ENCODE data around the gene NOG.
A peak's percentile ranks its signal among the peaks of the same experiment; 100 is the strongest.

Gene NOG

DNA sequence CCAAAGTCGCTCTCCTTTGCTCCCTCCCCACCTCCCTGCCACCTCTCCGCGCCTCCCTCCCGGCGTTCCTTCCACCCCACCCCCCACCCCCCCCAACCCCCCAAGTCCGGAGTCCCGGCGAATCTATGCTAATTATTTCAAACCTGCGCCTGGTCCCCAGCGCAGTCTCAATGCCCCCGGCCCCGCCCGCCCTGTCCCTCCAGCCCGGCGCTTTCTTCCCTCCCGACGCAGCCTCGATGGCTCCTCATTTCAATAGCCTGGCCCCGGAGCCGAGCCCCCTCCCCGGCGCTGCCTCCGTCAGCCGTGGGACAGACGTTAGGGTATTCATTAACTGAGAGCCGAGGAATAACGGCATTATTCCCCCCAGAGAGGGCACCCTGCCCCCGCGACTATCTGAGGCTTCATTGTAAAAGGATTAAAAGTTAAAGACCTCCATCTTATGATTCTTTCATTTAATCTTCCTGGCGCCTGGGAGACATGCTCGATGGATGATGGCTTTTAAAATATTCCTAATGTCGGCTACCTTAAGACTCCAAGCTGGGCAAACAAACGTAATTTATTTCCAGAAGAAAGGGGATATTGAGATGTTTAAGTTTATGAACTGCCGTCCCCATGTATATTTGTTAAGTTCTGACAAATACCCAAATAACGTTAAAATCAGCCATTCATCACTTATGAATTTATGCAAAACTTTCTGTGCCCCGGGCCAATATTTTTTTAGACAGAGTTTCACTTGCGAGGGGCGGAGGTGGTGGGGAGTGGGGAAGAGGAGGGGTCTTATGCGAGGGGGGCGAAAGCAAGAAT lies 3.4 kb downstream of the NOG start:
- DNase-seq (ENCODE audit: low read depth) = no peak

DNA sequence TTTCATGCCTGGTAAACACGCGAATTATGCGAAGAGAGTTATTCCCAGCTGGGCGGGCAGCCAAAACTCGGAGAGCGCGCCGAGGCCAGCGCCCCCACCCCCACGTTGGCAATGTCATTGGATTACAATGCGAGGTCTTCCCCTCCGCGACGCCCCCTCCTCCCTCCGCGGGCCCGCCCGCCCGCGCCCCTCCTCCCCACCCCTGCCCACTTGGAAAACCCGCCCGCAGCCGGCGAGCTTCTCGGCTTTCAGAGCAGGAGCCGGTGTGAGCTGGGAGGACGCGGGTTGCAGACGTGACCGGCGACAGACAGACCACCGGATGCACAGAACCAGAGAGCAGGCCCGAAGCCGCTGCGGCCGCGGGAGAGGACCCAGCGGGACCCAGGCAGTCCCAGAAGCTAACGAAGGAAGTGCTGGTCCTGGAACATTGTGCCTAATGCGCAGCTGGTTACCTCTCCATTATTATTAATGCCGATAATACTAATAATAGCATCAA lies 4.0 kb downstream of the NOG start:
- DNase-seq (ENCODE audit: low read depth) = no peak

DNA sequence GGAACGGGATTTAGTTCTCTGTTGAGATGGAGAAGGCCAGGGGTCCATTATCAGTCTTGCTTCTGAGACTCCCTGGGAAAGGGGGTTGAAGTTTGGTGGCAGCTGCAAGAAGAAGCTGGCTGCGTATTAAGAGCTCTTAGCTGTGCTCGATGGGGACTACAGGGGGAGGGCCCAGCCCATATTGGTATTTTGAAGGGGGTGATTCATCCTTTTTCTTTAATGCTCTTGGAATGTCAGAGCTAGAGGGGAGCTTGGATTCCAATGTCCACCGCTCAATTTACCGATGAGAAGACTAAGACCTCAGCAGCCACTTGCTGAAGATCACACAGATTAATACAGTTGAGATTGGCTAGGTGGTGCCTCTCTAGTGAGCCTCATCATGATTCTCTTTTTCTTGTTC lies 5.0 kb downstream of the NOG start:
- DNase-seq (ENCODE audit: low read depth) = no peak

DNA sequence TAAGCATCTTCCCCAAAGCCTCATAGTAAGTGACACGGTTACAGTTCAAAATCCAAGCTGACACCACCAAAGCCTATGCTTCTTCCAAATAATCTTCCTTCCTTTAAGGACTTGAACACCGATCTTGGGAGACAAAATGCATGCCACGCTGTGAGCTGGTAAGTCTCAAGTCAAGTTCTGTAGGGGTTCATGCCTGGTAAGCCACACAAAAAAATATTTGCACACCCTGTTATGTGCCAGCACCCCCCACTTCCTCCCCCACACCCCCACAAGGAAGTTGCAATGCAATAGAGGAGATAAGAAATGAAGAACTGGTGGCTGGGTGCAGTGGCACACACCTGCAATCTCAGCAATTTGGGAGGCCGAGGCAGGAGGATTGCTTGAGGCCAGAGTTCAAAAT lies 5.6 kb downstream of the NOG start:
- DNase-seq (ENCODE audit: low read depth) = no peak

DNA sequence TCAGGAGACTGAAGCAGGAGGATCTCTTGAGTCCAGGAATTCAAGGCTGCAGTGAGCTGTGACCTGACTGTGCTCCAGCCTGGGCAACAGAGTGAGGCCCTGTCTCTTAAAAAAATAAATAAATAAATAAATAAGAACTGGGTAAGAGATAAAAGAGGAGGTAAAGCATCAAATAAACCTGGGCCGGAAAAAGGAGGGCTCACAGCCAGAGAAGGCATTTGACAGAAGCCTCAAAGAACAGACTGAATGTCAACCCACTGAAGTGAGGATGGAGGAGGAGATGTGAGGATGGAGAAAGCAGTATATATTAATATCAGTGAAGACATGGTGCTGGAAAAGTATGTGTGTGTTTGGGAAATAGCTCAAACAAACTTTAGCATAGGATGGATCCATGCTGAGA lies 6.1 kb downstream of the NOG start:
- DNase-seq (ENCODE audit: low read depth) = no peak

DNA sequence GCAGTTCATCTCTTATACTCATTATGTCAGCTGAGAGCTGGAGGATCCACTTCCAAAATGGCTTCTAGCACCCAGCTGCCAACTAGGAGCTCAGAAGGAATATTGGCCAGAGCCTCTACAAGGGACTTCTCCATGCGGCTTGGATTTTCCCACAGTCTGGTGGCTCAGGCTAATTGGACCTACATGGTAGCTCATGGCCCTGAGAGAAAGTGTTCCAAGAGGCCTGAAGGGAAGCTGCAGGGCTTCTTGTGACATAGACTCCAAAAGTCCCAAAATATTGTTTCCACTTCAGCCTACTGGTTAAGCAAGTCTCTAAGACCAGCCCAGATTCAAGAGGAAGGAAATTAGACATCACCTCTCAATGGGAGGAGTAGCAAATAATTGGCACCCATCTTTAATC lies 6.8 kb downstream of the NOG start:
- DNase-seq (ENCODE audit: low read depth) = no peak

DNA sequence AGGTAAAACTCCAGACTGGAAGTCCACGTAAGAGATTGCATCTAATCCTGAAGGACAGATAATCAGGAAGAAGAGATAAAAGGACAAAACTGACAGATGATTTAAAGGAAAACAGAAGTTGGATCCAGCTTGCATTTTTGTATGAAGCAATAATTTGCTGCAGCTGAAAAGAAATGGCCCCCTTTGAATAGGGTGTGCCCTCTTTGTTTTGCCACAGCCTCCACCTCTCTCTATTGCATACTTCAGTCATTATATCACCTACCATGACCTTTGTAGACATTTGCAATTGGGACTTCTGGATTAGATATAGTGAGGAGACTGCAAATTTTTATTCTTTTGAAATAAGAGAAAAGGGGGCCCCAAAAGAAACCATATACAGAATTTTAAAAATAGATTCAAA lies 8.1 kb downstream of the NOG start:
- no peak for DNase-seq (ENCODE audit: low read depth)

DNA sequence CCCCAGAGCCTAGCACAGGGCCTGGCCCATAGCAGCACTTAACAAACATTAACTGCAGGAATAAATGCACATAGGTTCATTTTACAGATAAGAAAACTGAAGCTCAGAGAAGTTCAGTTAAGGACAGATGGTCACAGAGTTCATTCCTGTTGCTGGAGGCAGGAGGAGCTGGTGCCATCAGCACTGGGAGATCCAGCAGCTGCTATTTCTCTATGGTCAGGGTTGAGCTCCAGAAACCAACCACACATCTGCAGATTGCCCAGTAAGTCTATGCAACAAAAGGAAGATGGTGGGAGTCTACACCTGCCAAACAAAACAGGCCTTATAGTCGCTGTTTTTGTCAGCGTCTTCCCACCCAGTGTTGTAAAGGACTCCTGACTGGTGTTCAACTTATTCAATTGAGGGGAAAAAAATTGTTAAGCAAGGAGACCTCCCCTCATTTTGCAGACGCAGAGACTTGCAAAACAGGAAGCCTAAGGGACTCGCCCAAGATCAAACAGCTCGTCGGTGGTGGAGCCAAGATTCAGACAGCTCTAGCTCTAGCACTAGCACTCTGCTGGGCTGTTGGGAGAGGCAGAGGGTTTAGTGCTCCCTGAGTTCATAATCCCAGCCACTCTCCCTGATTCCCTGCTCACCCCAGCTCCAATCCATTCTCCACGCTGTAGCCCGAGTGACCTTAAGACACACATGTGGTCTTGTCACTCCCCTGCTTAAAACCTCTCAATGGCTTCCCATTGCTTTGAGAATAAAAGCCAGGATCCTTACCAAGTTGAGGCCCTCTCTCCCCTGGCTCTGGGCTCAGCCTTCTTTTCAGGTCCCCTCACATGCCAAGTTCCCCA lies 9.0 kb downstream of the NOG start:
- no peak for DNase-seq (ENCODE audit: low read depth)

DNA sequence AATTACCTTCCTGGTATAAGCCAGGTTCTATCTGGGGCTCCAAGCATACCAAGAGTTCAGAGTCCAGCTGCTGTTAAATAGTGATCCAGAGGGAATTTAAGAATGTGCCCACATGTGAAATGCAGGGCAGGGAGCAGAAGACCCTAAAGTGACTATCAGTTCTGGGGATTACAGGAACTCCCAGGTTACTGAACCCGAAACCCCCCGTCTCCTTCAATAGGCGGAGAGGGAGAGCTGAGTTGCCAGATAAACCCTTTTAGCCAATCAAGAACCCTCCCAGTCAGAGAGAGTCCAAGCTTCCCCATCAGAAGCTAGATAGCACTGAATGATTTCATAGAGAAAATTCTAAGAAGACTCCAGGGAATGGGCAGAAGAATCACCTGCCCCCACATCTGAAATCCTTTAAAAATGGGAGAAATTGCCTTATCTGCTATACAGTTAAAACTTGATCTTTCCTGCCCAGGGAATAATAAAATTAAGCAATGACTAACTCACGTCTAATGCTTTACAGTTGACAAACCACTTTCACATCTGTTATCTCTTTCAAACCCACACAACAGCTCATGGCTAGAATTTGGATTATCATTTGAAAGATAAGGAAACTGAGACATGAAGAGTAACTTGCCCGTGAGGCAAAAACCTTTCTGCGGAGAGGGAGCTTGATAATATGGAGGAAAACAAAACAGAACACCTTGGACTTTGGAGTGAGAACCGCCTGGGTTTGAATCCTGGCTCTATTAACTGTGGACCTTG lies 10.2 kb downstream of the NOG start:
- DNase-seq (ENCODE audit: low read depth) = no peak

DNA sequence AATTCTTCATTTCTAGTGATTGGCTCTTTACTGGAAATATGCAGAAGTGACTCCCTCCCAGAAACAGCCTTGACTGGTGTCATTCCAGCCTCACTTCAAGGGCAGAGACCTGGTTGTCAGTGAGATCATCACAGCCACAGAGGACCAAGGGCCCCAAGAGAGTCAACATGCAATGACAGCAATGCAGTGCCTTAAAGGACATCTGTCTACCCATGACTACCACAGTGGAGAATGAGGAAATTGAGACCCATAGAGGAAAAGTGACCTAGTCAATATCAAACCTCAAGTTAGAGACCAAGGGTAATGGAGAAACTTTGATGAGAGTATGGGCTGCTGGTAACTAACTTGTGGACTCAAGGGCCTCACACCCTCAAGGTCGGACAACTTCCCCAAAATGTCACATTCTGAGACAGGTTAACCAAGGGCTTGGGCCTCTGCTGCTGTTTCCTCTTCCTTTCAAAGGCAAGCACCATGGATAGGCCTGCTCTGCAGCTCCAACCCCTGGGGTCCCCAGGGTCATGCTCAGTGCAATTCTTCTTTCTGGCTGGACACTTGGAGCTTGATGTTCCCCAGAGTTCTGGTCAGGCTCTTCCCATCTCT lies 11.3 kb downstream of the NOG start:
- DNase-seq (ENCODE audit: low read depth) = no peak

DNA sequence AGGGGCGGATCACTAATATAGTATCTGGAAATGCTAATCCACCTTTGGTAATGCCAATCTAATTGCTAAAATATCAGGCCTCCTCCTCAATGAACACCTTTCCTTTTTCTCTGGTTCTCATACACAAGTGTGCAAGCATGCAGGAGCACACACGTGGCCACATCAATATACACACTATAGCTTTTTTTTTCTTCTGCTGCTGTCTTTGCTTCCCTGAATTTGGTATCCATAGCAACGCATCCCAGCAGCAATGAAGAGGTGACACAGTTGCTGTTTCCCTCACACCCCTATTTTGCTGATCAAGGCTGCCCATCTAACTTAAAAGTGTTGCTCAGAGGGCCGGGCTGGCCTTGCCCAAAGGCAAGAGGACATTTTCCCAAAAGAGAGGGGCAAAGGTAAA lies 15.4 kb downstream of the NOG start:
- DNase-seq (ENCODE audit: low read depth) = no peak

DNA sequence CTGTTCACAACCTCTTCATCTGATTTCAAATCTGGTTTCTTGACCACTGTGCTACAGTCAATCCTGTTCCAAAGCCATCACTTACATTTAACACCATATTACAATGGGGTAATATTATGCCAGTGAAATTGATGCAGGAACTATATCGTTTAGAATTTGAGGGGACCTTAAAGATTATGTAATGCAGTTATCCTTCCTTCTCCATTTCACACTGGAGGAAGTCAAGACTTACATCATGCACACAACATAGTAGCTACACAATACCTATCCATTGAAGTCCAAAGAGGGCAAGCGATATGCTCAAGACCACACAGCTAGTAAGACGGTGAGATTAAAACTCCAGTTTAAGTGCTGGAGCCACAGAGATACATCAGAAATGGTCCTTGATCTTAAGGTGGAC lies 16.8 kb downstream of the NOG start:
- DNase-seq (ENCODE audit: low read depth) = no peak

DNA sequence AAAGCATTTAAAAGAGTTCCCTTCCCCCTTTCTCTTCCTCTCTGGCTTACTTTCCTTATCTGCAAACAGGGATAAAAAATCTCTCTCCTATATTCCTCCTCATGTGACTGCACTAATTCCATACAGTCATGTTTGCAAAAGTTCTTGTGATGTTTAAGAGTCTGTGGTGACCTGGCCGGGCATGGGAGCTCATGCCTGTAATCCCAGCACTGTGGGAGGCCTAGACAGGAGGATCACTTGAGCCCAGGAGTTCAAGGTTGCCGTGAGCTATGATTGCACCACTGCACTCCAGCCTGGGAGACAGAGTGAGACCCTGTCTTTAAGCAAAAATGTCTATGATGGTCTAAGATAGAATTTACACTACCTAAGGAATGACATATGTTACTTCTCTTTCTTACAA lies 19.6 kb downstream of the NOG start:
- no peak for DNase-seq (ENCODE audit: low read depth)

DNA sequence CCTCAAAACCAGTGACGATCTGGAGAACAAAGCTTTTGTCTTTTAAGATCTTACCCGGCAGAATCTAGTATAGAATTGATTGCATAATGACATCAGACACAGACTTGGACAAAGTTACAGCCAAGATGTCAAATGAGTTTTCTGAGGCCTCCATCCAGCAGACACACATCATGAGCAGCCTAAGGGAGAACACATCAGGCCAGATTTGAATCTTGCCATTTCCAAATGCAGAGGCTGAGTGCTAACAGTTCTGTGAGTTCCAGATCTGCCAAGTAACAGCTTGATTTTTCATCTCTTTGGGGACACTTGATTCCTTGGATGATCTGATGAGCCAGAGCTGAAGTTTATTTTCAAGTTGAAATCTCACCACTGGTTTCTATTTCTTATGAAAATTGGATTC lies 21.0 kb downstream of the NOG start:
- no peak for DNase-seq (ENCODE audit: low read depth)

DNA sequence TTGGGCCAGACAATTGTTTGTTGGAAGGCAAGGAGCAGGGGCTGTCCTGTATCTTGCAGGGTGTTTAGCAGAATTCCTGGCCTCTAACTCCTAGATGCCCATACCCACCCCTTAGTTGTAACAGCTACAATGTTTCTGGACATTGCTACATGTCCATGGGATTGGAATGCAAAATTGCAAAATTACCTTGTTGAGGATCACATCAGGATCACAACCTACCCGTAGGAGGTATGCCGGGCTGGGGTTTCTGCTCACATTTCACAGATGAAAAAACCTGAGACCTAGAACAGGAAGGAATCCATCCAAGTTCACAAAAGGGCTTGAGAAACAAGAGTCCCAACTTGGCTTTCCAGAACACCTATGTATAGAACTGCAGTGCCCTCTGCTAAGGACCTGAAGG lies 22.7 kb downstream of the NOG start:
- DNase-seq (ENCODE audit: low read depth) = no peak

DNA sequence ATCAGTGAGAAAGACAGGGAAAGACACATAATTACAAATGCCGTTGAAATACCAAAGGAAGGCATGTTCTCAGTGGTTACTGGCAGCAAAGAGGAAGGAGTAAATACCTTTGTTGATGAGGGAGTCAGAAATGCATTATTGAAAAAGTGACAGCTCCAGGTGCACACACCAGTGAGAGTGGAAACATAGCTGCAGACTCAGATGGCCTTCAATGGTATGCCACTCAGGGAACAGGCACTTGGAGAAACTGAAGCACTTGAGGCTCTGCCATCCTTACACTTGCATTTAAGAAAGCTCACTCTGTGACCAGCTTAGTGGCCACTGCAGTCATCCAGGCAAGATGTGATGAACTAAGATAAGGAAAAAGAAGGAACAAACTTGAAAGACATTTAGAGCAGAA lies 29.9 kb downstream of the NOG start:
- DNase-seq (ENCODE audit: low read depth) = no peak

DNA sequence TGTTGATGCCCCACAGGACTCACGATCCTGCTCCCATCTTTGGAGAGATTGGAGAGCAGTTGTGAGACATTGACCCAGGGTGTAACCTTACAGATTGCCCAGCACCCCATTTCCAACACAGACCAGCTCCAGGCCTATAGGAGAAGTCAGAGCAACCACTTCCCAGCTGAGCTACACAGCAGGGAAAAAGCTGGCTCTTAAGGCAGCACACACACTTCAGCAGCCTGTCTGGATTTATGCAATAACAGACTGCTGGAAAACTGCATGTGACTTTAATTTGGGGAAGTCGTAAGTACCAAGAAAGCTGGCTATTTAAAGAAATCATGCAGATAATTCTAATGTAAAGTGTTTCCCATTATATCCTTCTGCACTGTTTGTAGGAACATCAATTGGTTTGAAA lies 30.8 kb downstream of the NOG start:
- peak; percentile 4 for DNase-seq (ENCODE audit: low read depth)

DNA sequence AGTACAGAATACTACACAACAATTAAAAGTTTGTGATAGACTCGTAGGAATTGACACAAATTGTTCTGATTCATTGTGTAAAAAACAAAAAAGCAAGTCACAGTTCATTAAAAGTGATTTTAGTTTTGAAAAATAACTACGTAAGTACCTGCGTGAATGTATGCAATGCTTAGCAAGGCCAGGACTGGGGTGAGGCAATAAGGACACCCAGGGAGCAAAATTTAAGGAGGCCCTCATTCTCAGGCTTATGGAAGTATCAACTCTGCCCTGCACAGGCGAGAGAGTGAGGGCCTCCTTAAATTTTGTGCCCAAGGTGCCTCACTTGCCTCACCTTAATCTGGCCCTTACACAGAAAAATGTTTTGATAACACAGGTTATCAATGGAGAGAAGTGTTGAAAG lies 31.4 kb downstream of the NOG start:
- DNase-seq (ENCODE audit: low read depth) = no peak

DNA sequence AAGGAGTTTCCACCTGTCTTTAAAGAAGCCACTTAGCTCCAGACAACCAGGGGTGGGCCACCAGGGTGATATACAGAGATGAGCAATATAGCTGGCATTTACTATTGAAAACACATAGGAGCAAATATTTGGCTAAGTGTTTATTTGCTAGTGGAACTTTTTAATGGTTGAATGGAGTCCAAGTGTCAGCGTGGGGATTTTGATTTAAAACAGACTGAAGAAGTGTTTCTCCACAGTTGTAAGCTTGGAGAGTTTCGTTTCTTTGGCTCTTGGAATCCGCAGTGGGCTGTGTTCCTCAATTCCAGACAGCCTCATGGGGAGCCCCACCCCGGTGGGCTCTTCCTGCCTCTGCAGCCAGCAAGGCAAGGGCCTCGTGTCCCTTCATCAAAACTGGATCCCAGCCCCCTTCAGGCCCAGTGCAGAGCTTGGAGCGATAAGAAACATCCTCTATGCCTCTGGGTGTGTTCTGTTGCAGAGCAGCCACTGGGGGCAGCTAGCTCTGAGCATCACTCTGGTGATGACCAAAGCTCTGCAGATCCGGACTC lies 36.1 kb downstream of the NOG start:
- DNase-seq (ENCODE audit: low read depth) = peak; percentile 4

DNA sequence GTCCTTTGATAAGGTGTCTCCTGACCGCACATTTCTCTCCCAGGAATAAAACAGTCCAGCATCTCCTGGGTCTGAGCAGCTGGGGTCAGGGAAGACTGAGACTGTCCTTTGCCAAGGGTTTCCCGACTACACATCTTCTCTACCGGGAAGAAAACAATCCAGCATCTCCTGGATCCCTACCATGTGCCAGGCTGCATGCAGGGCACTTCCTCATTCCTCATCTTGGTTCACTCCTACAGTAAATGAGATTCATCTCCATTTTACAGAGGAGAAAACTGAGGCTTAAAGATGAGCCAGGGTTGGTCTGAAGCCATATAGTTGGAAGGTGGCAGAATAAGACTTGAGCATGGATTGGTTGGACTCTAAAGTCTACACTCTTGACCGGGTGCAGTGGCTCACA lies 36.7 kb downstream of the NOG start:
- no peak for DNase-seq (ENCODE audit: low read depth)

DNA sequence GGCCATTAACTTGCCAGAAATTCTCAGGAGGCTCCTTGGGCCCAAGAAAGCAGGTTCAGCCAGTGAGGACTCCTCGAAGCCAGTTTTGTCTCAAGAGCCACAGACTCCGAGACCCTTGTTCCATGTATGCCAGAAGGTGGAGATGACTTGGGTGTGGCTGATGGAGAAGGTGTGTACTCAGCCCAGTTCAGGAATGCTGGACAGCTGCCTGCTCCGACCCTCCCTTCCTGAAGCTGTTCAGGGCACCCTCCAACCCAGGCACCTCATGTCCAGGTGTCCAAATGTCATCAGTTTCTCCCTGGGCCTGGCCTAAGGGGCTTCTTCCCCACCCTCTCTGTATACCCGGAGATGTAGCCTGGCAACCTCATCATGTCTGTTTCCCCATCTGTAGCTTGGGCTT lies 40.2 kb downstream of the NOG start:
- no peak for DNase-seq (ENCODE audit: low read depth)

DNA sequence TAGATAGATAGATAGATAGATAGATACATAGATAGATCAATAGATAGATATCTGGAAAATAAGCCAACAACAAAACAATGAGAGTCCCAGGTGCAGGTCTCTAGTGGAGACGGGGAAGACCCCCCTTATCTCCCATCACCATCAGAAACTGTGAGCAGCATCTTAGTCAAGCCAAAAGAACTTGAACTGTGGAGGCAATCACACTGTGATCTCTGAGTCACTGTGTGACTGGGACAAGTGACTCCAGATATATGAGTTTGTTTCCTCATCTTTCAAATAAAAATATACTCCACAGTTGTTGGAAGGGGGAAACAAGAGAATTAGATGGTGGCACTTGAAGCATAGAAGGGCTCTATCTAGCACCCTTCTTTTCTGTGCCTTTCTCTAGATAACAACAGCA lies 42.1 kb downstream of the NOG start:
- DNase-seq (ENCODE audit: low read depth) = no peak

Data from fibroblast of the conjunctiva (primary cell).